GM18505 (cell line): ENCODE data around the gene LMTK2.

ENCODE experiments used
- ATAC-seq: cut with Tn5 transposase; IDR thresholded peaks from one replicate; pipeline ENCODE4 v1.9.1; 2021; ENCODE audit not compliant: unreplicated experiment
- POLR2A ChIP-seq: IDR thresholded peaks from 4 replicates; pipeline ENCODE4 v1.6.1; 2011; ENCODE audit warnings: borderline replicate concordance; ENCODE audit not compliant: insufficient read depth, insufficient read length; ENCODE audit errors: extremely low read depth

LMTK2 gene

GRCh38 chr7:98222533-98223195 lies 116.0 kb downstream of the LMTK2 start:
- ATAC-seq = no peak

DNA sequence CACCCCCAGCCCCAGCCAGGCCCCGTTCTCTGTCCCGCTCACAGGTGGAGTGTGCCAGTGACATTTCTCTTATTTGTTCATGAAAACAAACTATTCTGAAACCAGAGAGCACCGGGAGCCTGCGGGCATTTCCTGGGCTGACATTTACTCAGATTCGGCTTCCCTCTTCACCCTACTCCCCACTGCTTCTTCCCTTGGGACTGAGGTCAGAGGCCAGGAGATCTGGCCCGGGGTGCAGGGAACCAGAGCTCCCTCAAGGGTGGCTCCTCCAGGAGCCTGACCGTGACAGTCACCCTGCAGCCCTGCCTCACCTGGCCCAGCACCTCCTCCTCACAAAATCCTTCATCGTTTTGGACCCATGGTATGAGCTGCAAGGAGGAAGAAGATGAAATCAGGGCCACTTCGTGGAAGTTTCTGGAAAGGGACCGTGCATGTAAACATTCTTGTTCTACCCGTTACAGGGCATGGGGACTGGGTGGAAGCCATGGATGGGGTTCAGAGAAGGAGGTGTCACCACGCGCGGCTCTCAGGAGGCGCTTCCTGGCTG lies 116.8 kb downstream of the LMTK2 start:
- TF ChIP-seq POLR2A = no peak
- ATAC-seq = no peak

More at GRCh38 chr7:98222533-98223195, 116.0 kb downstream of the LMTK2 start:
- TF ChIP-seq POLR2A = no peak

- TF ChIP-seq POLR2A = no peak
- ATAC-seq = no peak
These were observed 117.4 kb downstream of the LMTK2 start for GRCh38 chr7:98223898-98224700.

- TF ChIP-seq POLR2A = no peak
- ATAC-seq = no peak
These were observed 118.1 kb downstream of the LMTK2 start for GRCh38 chr7:98224701-98225181.

DNA sequence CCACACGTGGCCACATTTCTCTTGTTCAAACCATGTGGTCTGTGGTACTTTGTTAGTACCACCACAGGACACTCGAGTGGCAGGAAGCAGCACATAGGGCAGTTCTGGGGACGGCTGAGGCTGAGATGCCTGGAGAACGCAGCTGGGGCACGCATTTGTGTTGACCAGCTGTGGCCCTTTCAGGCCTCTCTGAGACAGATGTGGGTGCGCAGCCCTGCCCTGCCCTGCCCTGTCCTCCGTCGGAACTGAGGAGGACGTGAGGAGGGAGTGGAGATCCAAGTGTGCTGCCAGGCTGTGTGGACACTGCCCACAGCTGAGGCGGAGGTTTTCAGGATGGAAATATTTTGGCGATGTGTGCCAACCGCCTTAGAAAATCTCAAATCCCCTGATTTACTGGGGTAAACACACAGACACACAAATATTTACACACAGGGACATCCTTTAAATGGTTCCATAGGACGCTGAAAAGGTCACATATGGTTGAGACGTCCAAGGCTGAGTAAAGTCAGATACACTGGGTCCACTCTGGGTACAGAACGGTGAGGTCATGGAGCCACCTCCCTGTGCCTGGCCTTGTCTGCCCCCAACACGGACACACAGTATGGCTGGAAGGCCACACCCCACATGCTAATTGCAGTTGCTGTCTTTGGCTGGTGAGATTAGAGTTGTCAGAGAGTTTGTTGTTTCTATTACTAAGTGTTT lies 119.4 kb downstream of the LMTK2 start:
- TF ChIP-seq POLR2A = no peak
- ATAC-seq = no peak

DNA sequence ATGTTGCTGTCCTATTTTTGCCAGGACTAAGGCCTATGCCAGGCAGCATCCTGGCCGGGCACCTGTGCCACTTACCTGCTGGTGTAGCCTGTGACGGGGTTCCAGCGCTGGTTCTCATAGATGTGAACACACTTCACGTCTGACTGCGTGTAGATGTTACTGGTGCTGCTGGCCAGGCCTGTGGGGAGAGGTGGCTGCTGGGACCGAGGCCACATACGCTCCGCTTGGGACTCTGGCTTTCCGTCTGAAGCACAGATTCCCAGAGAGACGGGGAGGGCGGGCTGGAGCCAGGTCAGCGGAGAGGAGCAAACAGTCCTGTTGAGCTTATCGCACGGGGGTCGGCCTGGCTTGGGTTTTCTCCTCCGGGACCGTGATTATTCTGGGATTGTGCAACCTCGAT lies 121.3 kb downstream of the LMTK2 start:
- no peak for TF ChIP-seq POLR2A
- no peak for ATAC-seq

- TF ChIP-seq POLR2A = no peak
- ATAC-seq = no peak
These were observed 122.1 kb downstream of the LMTK2 start for GRCh38 chr7:98228801-98229200.

DNA sequence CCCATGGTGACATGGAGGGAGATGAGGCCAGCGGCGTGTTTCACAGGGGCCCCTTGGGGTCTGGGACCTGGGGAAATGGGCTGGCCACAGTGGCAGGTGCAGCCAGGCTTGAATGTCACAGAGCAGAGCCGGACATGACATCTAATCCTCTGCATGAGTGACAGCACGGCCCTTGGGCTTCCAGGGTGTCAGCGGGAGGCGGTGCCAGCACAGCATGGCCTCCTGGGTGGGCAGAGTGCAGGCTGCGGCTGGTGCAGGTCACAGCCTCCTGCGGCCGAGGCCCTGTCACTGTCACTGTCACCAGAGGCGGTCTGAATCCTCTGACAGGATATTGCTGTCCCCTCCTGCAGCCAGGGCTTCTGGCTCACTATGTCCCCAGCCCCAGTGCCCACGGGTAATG lies 122.8 kb downstream of the LMTK2 start:
- ATAC-seq = no peak
- no peak for TF ChIP-seq POLR2A

- no peak for ATAC-seq
- TF ChIP-seq POLR2A = no peak
These were observed 123.5 kb downstream of the LMTK2 start for GRCh38 chr7:98229991-98230745.

GRCh38 chr7:98230746-98231471 lies 124.2 kb downstream of the LMTK2 start:
- no peak for ATAC-seq
- TF ChIP-seq POLR2A = no peak

DNA sequence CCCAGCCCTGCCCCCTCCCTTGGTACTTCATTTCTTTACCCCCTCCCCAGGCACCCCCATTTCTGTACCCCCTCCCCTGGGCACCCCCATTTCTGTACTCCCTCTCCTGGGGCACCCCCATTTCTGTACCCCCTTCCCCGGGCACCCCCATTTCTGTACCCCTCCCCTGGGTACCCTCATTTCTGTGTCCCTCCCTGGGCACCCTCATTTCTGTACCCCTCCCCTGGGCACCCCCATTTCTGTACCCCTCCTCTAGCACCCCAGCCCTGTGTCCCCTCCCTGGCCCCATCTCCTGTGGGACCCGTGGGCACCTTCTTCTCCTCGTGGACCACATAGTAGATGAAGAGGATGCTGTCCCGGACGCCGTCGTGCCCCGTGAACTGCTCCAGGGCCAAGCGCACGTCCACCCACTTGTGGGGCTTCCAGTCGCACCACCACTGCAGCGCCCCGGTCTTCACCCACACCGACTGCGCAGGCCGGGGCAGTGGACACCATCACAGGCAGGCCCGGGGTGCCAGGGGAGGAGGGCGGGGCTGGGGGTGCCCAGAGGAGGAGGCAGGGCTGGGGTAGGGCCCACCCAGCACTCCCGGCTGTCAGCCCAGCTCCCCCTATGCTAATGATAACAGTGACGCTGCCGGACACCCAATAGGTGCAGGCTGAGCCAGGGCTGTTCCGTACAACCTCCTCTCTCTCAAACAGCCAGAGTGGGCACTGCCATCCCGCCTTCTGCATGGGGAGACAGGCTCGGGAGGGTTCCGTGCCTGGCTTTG lies 125.0 kb downstream of the LMTK2 start:
- ATAC-seq = no peak
- TF ChIP-seq POLR2A = no peak

- no peak for ATAC-seq
- TF ChIP-seq POLR2A = no peak
These were observed 125.6 kb downstream of the LMTK2 start for GRCh38 chr7:98232263-98232585.

DNA sequence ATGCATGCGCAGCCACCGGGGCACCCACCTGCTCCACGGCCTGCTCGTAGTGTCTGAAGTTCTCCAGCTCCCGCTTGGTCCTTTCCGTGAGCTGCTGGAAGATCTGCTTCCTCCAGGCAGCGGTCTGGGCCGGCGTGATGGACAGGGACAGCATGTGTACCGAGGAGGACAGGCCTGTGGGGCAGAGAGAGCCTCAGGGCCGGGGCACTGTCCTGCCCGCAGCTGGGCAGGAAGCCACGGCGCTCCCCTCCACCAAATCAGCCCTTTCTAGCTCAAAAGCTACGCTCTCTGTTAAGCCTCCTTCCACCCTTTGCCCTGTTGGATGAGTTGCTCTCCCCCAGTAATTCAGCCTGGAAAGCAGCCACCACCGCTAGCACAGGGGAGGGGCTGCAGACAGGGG lies 126.1 kb downstream of the LMTK2 start:
- no peak for TF ChIP-seq POLR2A

More for the DNA sequence above, 126.1 kb downstream of the LMTK2 start:
- ATAC-seq = no peak
